ENCODE measurements around the gene PIAS1. TPM values are rescaled to one million over a fixed set of nuclear protein-coding genes. Genes with fewer than 3 reads are reported as not detected.
A peak's percentile ranks its signal among the peaks of the same experiment; 100 is the strongest.

PIAS1 gene
- total RNA-seq, 2 experiments from 2014 or later: 44.1 to 59.0 TPM

GRCh38 chr15:68190048-68190447 lies 135.9 kb downstream of the PIAS1 start:
- TF ChIP-seq EZH2phosphoT487 (IDR thresholded peaks at IDR 0.05; ENCODE audit: borderline replicate concordance, low read depth, low read length) (no peak), CTCF (conservative IDR thresholded peaks at IDR 0.05; ENCODE audit: low read length) (no peak)
- Histone ChIP-seq H3K9me2 (ENCODE audit: insufficient read depth, low read length) (no peaks in the 10 kb centered on the region), H3K4me2 (ENCODE audit: low read length) (peak overlapping the region; percentile 64), H3K27ac (ENCODE audit: low read depth, low read length, poor library complexity, severe bottlenecking) (peak overlapping the region; percentile 97), H3K36me3 (ENCODE audit: insufficient read depth, low read length) (peaks cover 78% of the 10 kb centered on the region), H4K20me1 (ENCODE audit: insufficient read depth, low read length) (no peaks in the 10 kb centered on the region), H3K4me1 (ENCODE audit: insufficient read depth, low read length, poor library complexity, severe bottlenecking) (peaks cover 66% of the 10 kb centered on the region), H3K9me3 (ENCODE audit: low read length) (no peaks in the 10 kb centered on the region), H3K79me2 (ENCODE audit: insufficient read depth, low read depth, low read length) (peaks cover 4% of the 10 kb centered on the region; the same call in 1 of the 2 replicates), H3K4me3 (ENCODE audit: low read depth, low read length, poor library complexity, severe bottlenecking) (peak overlapping the region; percentile 4), H2AFZ (ENCODE audit: low read length) (no peak overlapping the region)
- intact Hi-C loops (cut with micrococcal nuclease; ENCODE audit: unreplicated experiment): loop anchor here (1.0 to 2.0 kb wide), 2 partner anchors 19 to 327 kb away; no protein-coding TSS in a partner anchor
- ChIA-PET POLR2A (interaction anchor here (0.6 kb wide), 1 partner anchor 91 kb away, joined by 3 read pairs; no protein-coding TSS in a partner anchor), CTCF (ENCODE audit: unreplicated experiment) (no interaction called here)
- BruUV-seq (replicated peaks): TSS peak; percentile 3
- DNase-seq (ENCODE audit: low spot score): no peak

DNA sequence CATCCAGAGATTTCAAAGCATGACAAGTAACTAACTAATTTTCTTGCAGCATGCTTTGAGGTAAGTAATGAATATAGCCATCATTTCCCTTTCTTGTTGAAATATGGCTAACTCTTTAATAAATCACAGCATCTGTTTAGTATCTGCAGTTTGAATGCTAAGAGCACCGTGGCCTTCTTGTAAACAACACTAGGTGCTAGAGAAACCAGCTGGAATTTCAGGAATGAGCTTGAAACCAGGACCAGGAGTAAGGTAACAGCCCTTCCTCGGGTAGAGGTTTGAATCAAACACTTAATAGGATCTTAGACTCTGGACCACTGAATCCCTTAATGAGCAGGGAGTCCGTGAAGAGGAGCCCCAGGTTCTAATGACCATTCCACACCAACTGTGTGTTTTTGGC lies 137.4 kb downstream of the PIAS1 start:
- Histone ChIP-seq H3K36me3 (ENCODE audit: insufficient read depth, low read length) (peaks cover 87% of the 10 kb centered on the region), H3K79me2 (ENCODE audit: insufficient read depth, low read depth, low read length) (peaks cover 4% of the 10 kb centered on the region; the same call in 1 of the 2 replicates), H3K4me1 (ENCODE audit: insufficient read depth, low read length, poor library complexity, severe bottlenecking) (peaks cover 61% of the 10 kb centered on the region), H2AFZ (ENCODE audit: low read length) (no peak overlapping the region), H3K9me2 (ENCODE audit: insufficient read depth, low read length) (no peaks in the 10 kb centered on the region), H3K9me3 (ENCODE audit: low read length) (no peaks in the 10 kb centered on the region), H4K20me1 (ENCODE audit: insufficient read depth, low read length) (no peaks in the 10 kb centered on the region), H3K4me3 (ENCODE audit: low read depth, low read length, poor library complexity, severe bottlenecking) (no peak overlapping the region), H3K27ac (ENCODE audit: low read depth, low read length, poor library complexity, severe bottlenecking) (peak overlapping the region; percentile 49), H3K4me2 (ENCODE audit: low read length) (peak overlapping the region; percentile 17; the same call in 1 of the 2 replicates)
- DNase-seq (ENCODE audit: low spot score): no peak
- intact Hi-C loops (cut with micrococcal nuclease; ENCODE audit: unreplicated experiment): loop anchor here (2.0 kb wide), 1 partner anchor 17 kb away; no protein-coding TSS in a partner anchor
- no TSS peak for BruUV-seq (replicated peaks)
- POLR2A ChIA-PET: interaction anchor here (0.9 to 1.0 kb wide), 2 partner anchors 16 to 24 kb away, joined by 3 read pairs; no protein-coding TSS in a partner anchor
- TF ChIP-seq EZH2phosphoT487 (IDR thresholded peaks at IDR 0.05; ENCODE audit: borderline replicate concordance, low read depth, low read length): no peak
- TF ChIP-seq CTCF (conservative IDR thresholded peaks at IDR 0.05; ENCODE audit: low read length): no peak
- CTCF ChIA-PET (ENCODE audit: unreplicated experiment): interaction anchor here (0.6 kb wide), 1 partner anchor 333 kb away, joined by 3 read pairs; no protein-coding TSS in a partner anchor

GRCh38 chr15:68192117-68192516 lies 138.0 kb downstream of the PIAS1 start:
- no TSS peak for BruUV-seq (replicated peaks)
- no peaks in the 10 kb centered on the region for H4K20me1 ChIP-seq (ENCODE audit: insufficient read depth, low read length)
- CTCF ChIA-PET (ENCODE audit: unreplicated experiment): no interaction called here

More at GRCh38 chr15:68192117-68192516, 138.0 kb downstream of the PIAS1 start:
- H3K4me1 ChIP-seq (ENCODE audit: insufficient read depth, low read length, poor library complexity, severe bottlenecking): peaks cover 55% of the 10 kb centered on the region
- H3K36me3 ChIP-seq (ENCODE audit: insufficient read depth, low read length): peaks cover 87% of the 10 kb centered on the region
- intact Hi-C loops (cut with micrococcal nuclease; ENCODE audit: unreplicated experiment): no loop called here
- H3K4me3 ChIP-seq (ENCODE audit: low read depth, low read length, poor library complexity, severe bottlenecking): no peak overlapping the region
- peak overlapping the region; percentile 17; the same call in 1 of the 2 replicates for H3K4me2 ChIP-seq (ENCODE audit: low read length)
- no peak for DNase-seq (ENCODE audit: low spot score)
- H3K79me2 ChIP-seq (ENCODE audit: insufficient read depth, low read depth, low read length): peaks cover 4% of the 10 kb centered on the region; the same call in 1 of the 2 replicates
- no peak overlapping the region for H2AFZ ChIP-seq (ENCODE audit: low read length)
- no peaks in the 10 kb centered on the region for H3K9me2 ChIP-seq (ENCODE audit: insufficient read depth, low read length)
- H3K9me3 ChIP-seq (ENCODE audit: low read length): no peaks in the 10 kb centered on the region
- H3K27ac ChIP-seq (ENCODE audit: low read depth, low read length, poor library complexity, severe bottlenecking): peak overlapping the region; percentile 49
- POLR2A ChIA-PET: interaction anchor here (0.9 to 1.0 kb wide), 2 partner anchors 17 to 25 kb away, joined by 3 read pairs; no protein-coding TSS in a partner anchor
- TF ChIP-seq EZH2phosphoT487 (IDR thresholded peaks at IDR 0.05; ENCODE audit: borderline replicate concordance, low read depth, low read length): no peak
- 0 out of 2 replicates have a peak, but pooled peaks have one; percentile 28 for TF ChIP-seq CTCF (conservative IDR thresholded peaks at IDR 0.05; ENCODE audit: low read length)
